Skeletal muscle tissue (tissue), 4 donors: ENCODE measurements around the gene ABLIM3. TPM values are rescaled to one million over a fixed set of nuclear protein-coding genes. Genes with fewer than 3 reads are reported as not detected.

Experiments used
- H3K27ac ChIP-seq: one replicate; pipeline ENCODE4 v1.7.0; 2013; ENCODE audit warnings: mild to moderate bottlenecking, low read depth, low read length, inconsistent platforms
- H3K27me3 ChIP-seq, 3 donors: one replicate each; pipeline ENCODE4 v1.7.0; 2013; ENCODE audit warnings: low read length in 3 of 3; ENCODE audit not compliant: control insufficient read depth in 3 of 3, insufficient read depth in 3 of 3
- H3K36me3 ChIP-seq, 3 donors: one replicate each; pipeline ENCODE4 v1.7.0; 2013; ENCODE audit warnings: low read length in 3 of 3; ENCODE audit not compliant: control insufficient read depth in 3 of 3, insufficient read depth in 3 of 3
- H3K4me1 ChIP-seq, 3 donors: one replicate each; pipeline ENCODE4 v1.7.0; 2013; ENCODE audit warnings: low read length in 3 of 3, mild to moderate bottlenecking in 3 of 3; ENCODE audit not compliant: control insufficient read depth in 3 of 3, insufficient read depth in 3 of 3
- H3K4me3 ChIP-seq, 3 donors: one replicate each; pipeline ENCODE4 v1.7.0; 2013; ENCODE audit warnings: low read length in 3 of 3
- H3K9ac ChIP-seq, 3 donors: one replicate each; pipeline ENCODE4 v1.7.0; 2013; ENCODE audit warnings: low read length in 3 of 3, mild to moderate bottlenecking in 3 of 3, moderate library complexity in 2 of 3, low read depth in 1 of 3
- H3K9me3 ChIP-seq, 3 donors: one replicate each; pipeline ENCODE4 v1.7.0; 2013; ENCODE audit warnings: low read length in 3 of 3; ENCODE audit not compliant: control insufficient read depth in 3 of 3
- total RNA-seq: library from RNA; depleted of rRNA; stranded (reverse); fragments of >200 nt; gene quantifications from one replicate; pipeline ENCODE4 v1.2.3, GENCODE V29; 2014
- donor health status: Osteomylitis.

ABLIM3 gene
- total RNA-seq, 1 donor from 2014 or later: 15.1 TPM

DNA sequence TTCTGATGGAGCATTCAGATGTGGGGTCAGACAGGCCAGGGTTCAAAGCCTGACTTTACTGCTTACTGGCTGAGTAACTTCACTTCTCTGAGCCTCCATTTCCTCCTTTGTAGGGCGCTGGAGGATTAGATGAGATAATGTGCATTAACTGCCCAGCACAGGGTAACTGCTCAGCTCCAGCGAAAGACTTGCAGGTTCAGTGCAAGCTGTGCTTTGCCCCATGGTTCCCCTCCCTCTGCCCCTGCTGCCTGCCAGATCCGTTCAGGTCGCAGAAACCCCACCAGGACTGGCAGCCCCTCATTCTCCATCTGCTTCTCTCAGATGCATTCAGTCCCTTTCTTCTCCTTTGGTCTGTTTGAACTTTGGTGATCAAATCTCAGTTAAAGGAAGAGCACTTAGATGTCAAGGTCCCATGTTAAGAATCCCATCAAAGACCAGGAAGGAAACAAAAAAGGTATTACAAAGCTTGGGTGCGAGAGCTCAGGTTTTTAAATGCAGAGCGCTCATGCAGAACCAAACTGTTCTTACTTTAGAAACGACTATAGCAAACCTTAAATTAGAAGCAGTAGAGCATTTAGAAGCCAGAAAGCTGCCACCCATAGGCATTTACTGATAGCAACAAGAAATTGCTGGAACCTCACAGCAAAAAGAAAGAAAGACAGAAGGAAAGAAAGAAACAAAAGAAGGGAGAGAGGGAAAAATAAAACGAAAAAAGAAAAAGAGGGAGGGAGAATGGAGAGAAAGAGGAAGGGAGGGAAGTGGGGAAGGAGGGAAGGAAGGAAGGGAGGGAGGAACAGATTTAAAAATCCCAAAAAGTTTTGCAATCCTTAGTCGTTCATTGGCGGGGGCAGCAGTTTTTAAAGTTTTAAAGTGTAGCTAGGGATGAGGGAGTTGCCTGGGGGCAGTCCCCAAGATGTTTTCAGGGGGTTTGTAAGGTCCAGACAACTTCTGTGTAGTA, 153.9 kb downstream of the ABLIM3 start:
- peak overlapping the region in 2 of 3 donors; percentile 3 to 51 for H3K9ac ChIP-seq
- no peaks in the 10 kb centered on the region for H3K27me3 ChIP-seq
- H3K27ac ChIP-seq: no peak overlapping the region
- peaks cover 50 to 77% (median 53%) of the 10 kb centered on the region in 3 donors for H3K4me1 ChIP-seq
- no peaks in the 10 kb centered on the region for H3K9me3 ChIP-seq
- H3K4me3 ChIP-seq: no peak overlapping the region
- H3K36me3 ChIP-seq: peaks cover 2 to 7% (median 6%) of the 10 kb centered on the region in 3 donors

DNA sequence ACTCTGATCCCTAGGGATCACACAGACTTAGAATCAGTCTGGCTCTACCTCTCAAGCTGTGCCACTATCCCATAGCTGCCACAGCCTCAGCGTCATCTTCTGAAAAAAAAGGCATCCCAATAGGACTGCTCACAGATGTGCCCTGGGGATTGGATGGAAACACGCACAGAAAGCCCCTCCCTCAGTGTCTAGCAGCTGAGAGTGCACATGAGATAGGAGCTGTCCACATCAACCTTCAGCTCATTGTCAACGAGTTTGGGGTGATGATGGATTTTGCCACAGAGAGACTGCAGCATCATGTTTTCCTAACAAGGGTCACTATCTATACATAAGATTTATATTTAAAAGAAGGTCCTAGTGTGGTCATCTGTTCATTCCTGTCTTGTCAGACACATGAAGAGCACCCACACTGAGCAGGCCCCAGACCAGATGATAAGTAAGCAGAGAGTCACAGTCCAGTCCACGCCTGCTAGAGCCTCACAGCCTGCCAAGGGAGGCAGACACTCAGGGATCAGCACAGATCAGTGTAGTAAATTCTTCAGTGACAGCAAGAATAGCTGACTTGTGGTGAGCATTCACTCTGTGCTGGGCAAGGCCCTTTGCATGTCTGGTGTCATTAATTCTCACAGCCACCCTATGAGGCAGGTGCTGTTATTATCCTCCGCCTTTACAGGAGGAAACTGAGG, 156.2 kb downstream of the ABLIM3 start:
- Histone ChIP-seq H3K27me3 (no peaks in the 10 kb centered on the region), H3K4me3 (no peak overlapping the region), H3K27ac (peak overlapping the region; percentile 45), H3K9me3 (no peaks in the 10 kb centered on the region), H3K9ac (peak overlapping the region in 2 of 3 donors; percentile 27 to 69), H3K36me3 (peaks cover 16 to 21% (median 18%) of the 10 kb centered on the region in 3 donors), H3K4me1 (peaks cover 57 to 82% (median 62%) of the 10 kb centered on the region in 3 donors)

DNA sequence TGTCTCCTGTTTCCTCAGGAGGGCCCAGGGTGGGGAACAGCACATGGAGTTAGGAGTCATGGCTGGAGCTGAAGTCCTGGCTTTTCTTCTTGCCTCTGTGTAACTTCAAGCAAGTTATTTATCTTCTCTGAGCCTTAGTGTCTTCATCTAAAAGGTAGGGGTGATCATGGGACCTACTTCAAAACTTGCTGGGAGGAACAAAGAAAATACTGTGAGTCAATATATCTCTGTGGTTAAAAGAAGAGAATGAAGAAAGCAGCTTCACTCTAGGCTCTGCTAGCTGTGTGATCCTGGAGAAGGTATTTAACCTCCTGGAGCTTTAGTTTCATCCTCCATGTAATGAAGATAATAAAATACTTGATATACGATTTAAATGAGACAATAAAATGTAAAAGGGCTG, 156.9 kb downstream of the ABLIM3 start:
- peak overlapping the region; percentile 45 for H3K27ac ChIP-seq
- no peaks in the 10 kb centered on the region for H3K9me3 ChIP-seq
- no peaks in the 10 kb centered on the region for H3K27me3 ChIP-seq
- peak overlapping the region in 2 of 3 donors; percentile 27 to 69 for H3K9ac ChIP-seq
- H3K4me3 ChIP-seq: no peak overlapping the region
- peaks cover 19 to 22% (median 22%) of the 10 kb centered on the region in 3 donors for H3K36me3 ChIP-seq
- H3K4me1 ChIP-seq: peaks cover 57 to 76% (median 59%) of the 10 kb centered on the region in 3 donors

DNA sequence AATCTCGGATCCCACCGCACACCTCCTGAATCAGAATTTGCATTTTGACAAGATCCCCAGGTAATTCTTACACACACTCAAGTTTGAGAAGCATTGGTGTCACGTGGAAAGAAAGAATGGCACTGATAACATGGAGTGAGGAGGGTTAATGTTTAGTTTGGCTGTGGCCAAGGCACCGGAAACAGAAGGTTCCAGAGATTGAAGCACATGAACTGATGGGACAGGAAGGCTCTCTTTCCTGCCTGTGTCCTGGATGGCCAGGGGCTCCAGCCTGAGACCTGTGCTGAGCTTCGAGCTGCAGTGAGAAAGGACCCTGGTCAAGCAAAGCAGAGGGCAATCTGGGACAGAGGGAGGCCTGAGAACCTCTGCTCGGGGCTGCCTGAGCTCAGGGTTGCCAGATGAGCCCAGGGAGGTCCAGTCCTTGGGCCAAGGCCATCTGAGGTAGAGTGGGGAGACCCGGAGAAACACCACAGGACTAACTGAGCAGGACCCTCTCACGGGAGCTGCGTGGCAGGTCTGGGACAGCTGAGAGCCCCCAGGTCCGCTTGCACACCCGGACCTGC, 157.6 kb downstream of the ABLIM3 start:
- Histone ChIP-seq H3K4me3 (no peak overlapping the region), H3K4me1 (peaks cover 57 to 71% (median 61%) of the 10 kb centered on the region in 3 donors), H3K36me3 (peaks cover 22 to 24% (median 22%) of the 10 kb centered on the region in 3 donors), H3K9me3 (no peaks in the 10 kb centered on the region), H3K27ac (peak overlapping the region; percentile 38), H3K9ac (peak overlapping the region in 1 of 3 donors; percentile 4), H3K27me3 (no peaks in the 10 kb centered on the region)

DNA sequence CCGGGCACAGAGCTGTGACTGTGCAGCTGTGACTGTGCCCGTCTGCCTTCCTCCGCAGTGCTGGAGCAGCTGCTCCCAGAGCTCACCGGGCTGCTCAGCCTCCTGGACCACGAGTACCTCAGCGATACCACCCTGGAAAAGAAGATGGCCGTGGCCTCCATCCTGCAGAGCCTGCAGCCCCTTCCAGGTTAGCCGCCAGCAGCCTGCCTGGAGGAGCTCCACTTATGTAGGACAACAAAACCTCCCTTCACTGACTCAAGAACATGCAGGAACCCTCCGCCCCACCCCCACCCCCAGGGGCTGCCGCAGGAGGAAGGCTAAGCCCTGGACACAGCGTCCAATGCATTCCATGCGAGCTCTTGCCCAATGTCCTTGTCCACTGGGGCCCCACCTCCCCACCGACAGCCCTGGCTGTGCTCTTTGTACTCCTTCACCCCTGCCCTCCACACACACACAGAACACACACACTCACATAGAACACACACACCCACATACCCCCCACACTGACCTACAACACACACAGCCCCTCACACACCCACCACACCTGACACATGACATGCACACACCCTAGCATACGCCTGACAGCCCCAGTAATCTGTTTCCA, 158.3 kb downstream of the ABLIM3 start:
- peaks cover 57 to 74% (median 61%) of the 10 kb centered on the region in 3 donors for H3K4me1 ChIP-seq
- H3K9ac ChIP-seq: peak overlapping the region in 1 of 3 donors; percentile 4
- H3K27me3 ChIP-seq: no peaks in the 10 kb centered on the region
- no peak overlapping the region for H3K4me3 ChIP-seq
- peaks cover 28 to 30% (median 28%) of the 10 kb centered on the region in 3 donors for H3K36me3 ChIP-seq
- no peaks in the 10 kb centered on the region for H3K9me3 ChIP-seq
- peak overlapping the region; percentile 38 for H3K27ac ChIP-seq

DNA sequence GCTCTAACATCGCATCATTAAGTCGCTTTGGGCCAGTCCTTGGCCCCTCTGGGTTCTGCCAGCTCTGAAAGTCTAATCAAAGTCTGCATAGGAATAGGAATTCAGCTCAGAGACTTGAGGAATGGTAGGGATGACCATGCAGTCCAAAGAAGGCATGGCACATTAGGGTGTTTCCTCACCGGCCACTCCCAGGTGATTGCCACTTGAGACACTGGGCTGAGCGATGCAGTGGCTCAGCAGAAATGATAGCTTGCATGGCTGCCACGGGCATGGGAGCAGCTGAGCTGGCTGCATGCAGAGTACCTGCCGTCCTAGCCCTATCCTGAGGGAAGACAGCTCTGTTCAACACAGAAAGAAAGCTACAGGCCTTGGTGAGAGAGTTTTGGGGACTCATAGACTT, 159.1 kb downstream of the ABLIM3 start:
- H3K27ac ChIP-seq: no peak overlapping the region
- H3K4me1 ChIP-seq: peaks cover 50 to 68% (median 55%) of the 10 kb centered on the region in 3 donors
- no peak overlapping the region for H3K9ac ChIP-seq
- H3K36me3 ChIP-seq: peaks cover 30 to 35% (median 35%) of the 10 kb centered on the region in 3 donors
- no peaks in the 10 kb centered on the region for H3K9me3 ChIP-seq
- H3K27me3 ChIP-seq: no peaks in the 10 kb centered on the region
- H3K4me3 ChIP-seq: no peak overlapping the region

DNA sequence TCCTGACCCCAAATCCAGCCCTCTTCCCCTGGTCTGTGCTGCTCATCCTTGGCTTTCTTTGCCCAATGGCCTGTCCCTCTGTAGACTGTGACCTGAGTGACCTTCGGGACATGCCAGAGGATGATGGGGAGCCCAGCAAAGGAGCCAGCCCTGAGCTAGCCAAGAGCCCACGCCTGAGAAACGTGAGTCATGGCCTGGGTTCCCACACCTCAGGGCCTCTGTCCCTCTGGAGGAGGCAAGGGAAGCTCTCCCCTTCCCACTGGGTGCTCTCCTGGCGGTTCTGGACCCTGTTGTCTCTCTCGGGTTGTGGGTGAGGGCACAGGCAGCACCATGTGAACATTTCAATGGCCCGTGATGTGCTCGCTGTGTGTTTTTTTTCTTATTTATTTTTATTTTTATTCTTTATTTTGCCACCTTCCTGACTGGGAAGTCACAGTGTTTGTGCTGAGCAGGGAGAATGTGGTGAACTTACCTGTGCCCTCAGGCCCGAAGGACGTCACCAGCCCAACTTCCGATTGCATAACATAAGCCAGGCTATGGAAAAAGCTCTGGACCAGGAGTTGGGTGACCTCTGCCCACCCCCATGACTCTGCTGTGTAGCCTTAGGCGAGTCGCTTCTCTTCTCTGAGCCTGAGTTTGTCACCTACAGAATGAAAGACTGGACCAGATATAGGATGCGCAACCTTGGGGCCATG, 159.9 kb downstream of the ABLIM3 start:
- no peak overlapping the region for H3K27ac ChIP-seq
- H3K4me1 ChIP-seq: peaks cover 44 to 62% (median 54%) of the 10 kb centered on the region in 3 donors
- no peaks in the 10 kb centered on the region for H3K9me3 ChIP-seq
- no peaks in the 10 kb centered on the region for H3K27me3 ChIP-seq
- no peak overlapping the region for H3K4me3 ChIP-seq
- H3K36me3 ChIP-seq: peaks cover 34 to 43% (median 42%) of the 10 kb centered on the region in 3 donors
- H3K9ac ChIP-seq: no peak overlapping the region

DNA sequence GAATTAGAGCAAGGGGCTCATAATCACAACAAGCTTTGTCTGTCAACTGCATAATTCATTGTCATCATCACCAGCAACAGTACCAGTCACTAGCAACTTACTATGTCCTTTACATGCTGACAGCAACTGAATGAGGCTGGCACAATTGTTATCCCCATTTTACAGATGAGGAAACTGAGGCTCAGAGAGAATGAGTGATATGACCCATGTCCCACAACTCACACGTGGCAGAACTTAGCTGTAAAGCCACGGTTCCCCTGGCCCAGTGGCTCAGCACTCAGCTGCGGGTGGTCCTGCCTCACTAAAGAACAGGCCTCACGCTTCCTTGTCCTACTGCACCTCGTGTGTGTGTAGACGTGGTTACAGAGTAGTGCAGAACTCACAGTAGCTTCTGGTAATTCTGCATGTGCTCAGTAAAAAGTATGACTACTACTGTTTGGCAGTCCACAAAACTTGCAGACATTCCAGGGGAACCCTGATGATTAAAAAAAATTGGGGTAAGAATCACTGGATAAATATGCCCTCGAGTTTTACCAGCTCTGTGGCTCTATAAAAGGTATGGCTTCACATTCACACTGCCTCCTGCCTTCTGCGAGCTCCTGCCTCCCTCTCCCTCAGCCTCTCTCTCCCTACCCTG, 160.6 kb downstream of the ABLIM3 start:
- H3K4me3 ChIP-seq: no peak overlapping the region
- peaks cover 41 to 55% (median 50%) of the 10 kb centered on the region in 3 donors for H3K4me1 ChIP-seq
- no peak overlapping the region for H3K9ac ChIP-seq
- no peaks in the 10 kb centered on the region for H3K9me3 ChIP-seq
- H3K27me3 ChIP-seq: no peaks in the 10 kb centered on the region
- no peak overlapping the region for H3K27ac ChIP-seq
- peaks cover 34 to 48% (median 48%) of the 10 kb centered on the region in 3 donors for H3K36me3 ChIP-seq

DNA sequence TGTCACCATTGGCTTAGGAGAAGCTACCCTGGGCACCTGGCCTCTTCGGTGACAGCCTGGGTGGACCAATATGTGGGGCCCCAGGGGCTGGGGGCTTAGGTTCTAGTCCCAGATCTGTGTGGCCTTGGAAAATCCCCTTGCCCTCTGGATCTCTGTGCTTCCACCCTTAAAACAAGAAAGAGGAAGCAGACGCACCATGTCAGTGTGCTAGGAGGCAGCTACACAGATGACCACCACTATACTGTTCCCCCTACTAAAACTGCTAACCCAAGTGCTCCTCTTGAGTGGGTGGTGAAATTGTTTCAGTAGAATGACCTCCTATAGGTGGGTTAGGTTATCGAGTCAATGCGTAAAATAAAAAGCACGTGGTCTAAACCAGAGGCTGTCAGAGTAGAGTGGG, 161.3 kb downstream of the ABLIM3 start:
- peaks cover 33 to 47% (median 47%) of the 10 kb centered on the region in 3 donors for H3K4me1 ChIP-seq
- no peaks in the 10 kb centered on the region for H3K9me3 ChIP-seq
- no peak overlapping the region for H3K27ac ChIP-seq
- no peak overlapping the region for H3K9ac ChIP-seq
- H3K4me3 ChIP-seq: no peak overlapping the region
- H3K36me3 ChIP-seq: peaks cover 38 to 54% (median 52%) of the 10 kb centered on the region in 3 donors
- no peaks in the 10 kb centered on the region for H3K27me3 ChIP-seq
